Bronchial epithelial cell (primary cell): ENCODE measurements around the gene PDLIM7. TPM values are rescaled to one million over a fixed set of nuclear protein-coding genes. Genes with fewer than 3 reads are reported as not detected.

Experiments
- DNase-seq: peaks from one replicate; pipeline ENCODE4 v3.0.0-alpha.2; 2010; ENCODE audit warnings: low read depth
- FAIRE-seq: peaks from 2 replicates; lab custom pipeline; 2011; peaks lifted over from hg19 to GRCh38; lab: Jason Lieb, UNC
- H3K27me3 ChIP-seq: 2 replicates; pipeline ENCODE4 v1.5.1; 2011; ENCODE audit warnings: low read length; ENCODE audit not compliant: control insufficient read depth, insufficient read depth
- H3K36me3 ChIP-seq: 2 replicates; pipeline ENCODE4 v1.5.1; 2011; ENCODE audit warnings: low read length; ENCODE audit not compliant: control insufficient read depth, insufficient read depth
- H3K4me3 ChIP-seq: 2 replicates; pipeline ENCODE4 v1.5.1; 2011; ENCODE audit warnings: mild to moderate bottlenecking, low read depth, low read length, control low read depth
- total RNA-seq: library from RNA; depleted of rRNA; stranded (reverse); fragments of >200 nt; gene quantifications from 2 replicates; pipeline ENCODE4 v1.2.1, GENCODE V29; 2014
- TF ChIP-seq, protein P1 (sequence below): IDR thresholded peaks from 2 replicates; pipeline ENCODE4 v1.5.1; 2011; ENCODE audit warnings: mild to moderate bottlenecking, moderate library complexity, low read length, control low read depth, inconsistent platforms; ENCODE audit not compliant: insufficient read depth, severe bottlenecking

PDLIM7 gene
- total RNA-seq, 1 donor from 2014 or later: 19.5 TPM

GRCh38 chr5:177514541-177514940 lies 17.1 kb upstream of the PDLIM7 start:
- no peaks in the 10 kb centered on the region for H3K27me3 ChIP-seq
- FAIRE-seq (no peak), DNase-seq (no peak)
- peaks cover 49% of the 10 kb centered on the region for H3K36me3 ChIP-seq
- H3K4me3 ChIP-seq: no peak overlapping the region
- TF ChIP-seq, protein P1, sequence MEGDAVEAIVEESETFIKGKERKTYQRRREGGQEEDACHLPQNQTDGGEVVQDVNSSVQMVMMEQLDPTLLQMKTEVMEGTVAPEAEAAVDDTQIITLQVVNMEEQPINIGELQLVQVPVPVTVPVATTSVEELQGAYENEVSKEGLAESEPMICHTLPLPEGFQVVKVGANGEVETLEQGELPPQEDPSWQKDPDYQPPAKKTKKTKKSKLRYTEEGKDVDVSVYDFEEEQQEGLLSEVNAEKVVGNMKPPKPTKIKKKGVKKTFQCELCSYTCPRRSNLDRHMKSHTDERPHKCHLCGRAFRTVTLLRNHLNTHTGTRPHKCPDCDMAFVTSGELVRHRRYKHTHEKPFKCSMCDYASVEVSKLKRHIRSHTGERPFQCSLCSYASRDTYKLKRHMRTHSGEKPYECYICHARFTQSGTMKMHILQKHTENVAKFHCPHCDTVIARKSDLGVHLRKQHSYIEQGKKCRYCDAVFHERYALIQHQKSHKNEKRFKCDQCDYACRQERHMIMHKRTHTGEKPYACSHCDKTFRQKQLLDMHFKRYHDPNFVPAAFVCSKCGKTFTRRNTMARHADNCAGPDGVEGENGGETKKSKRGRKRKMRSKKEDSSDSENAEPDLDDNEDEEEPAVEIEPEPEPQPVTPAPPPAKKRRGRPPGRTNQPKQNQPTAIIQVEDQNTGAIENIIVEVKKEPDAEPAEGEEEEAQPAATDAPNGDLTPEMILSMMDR: no peak

DNA sequence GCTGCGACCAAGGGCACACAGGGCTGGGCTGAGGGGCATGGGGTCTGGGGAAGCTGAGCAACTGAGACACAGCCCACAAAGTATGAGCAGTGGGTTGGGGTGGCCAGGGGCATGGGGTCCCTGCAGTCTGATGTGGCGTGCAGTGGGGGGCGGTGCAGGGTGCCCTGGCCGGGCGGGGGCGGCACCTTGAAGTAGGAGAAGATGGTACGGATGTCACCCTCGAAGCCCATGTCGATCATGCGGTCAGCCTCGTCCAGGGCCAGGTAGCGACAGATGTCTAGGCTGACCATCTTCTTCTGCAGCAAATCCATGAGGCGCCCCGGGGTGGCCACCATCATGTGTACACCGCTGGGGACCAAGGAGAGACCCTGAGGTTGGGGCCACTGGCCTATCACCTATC lies 16.1 kb upstream of the PDLIM7 start:
- Histone ChIP-seq H3K27me3 (no peaks in the 10 kb centered on the region), H3K4me3 (no peak overlapping the region), H3K36me3 (peaks cover 46% of the 10 kb centered on the region)
- no peak for DNase-seq
- no peak for FAIRE-seq
- TF ChIP-seq, protein P1: no peak

DNA sequence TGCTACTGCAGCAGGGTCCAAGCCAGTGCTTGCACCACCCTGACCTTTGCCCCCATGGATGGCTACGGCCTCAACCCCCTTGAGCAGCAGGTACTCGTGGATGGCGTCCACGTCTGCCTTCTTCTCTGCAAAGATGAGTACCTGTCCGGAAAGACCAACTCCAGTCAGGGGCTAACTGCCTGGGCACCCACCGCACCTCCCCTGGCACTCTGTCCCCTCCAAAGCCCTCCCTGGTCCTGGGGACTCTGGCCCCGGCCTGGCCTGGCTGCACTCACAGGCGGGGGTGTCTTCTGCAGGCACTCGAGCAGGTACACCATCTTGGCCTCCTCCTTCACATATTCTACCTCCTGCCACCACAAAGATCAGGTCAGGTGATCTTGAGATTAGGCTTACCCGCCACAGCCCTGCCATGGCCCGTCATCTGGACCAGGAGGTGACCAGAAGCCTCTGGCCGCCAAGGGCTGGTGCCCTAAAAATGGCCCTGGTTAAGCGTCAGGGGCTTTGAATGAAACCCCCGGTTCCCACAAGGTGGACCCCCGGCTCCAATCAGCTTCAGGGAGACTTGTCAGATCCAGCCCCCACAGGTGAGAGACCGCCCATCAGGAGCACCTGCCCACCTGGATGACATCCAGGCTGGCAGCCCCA lies 15.5 kb upstream of the PDLIM7 start:
- no peaks in the 10 kb centered on the region for H3K27me3 ChIP-seq
- peaks cover 46% of the 10 kb centered on the region for H3K36me3 ChIP-seq
- no peak overlapping the region for H3K4me3 ChIP-seq
- DNase-seq: no peak
- FAIRE-seq: no peak
- TF ChIP-seq, protein P1: no peak

DNA sequence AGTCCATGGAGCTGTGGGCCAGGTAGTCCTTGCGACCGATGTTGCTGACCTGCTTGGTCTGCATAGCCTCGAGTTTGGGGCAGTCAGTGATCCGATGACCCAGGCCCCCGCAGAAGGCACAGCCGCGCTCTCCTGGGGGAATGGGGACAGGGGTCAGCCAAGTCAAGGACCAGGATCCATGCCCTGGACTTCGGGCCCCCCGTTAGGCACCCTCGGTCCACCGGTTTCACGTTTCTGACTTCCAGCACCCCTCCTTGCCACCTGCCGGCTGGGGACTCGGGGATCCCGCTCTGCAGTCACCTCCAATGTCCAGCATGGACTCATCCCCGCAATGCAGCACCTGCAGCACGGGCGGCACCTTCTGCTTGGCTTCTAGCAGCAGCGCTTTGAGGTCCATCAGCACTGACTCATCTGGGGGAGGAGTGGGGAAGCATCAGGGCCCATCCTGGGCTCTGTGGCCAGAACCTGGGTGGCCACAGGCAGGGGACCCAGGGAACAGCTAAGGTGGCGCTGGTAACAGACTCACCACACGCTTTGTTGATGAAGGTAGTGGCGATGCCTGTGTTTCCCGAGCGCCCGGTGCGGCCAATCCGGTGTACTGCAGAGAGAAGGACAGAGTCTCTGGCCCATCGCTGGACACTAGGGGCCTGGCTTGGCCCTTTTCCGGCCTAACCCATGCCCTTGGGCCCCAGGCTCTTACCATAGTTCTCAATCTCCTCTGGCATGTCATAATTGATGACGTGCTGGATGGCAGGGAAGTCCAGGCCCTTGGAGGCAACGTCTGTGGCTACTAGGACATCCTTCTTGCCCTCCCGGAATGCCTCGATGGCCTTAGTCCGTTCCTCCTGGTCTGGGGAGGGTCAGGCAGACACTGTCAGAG lies 14.6 kb upstream of the PDLIM7 start:
- Histone ChIP-seq H3K36me3 (peaks cover 46% of the 10 kb centered on the region), H3K27me3 (no peaks in the 10 kb centered on the region), H3K4me3 (no peak overlapping the region)
- TF ChIP-seq, protein P1: no peak
- FAIRE-seq: no peak
- no peak for DNase-seq

DNA sequence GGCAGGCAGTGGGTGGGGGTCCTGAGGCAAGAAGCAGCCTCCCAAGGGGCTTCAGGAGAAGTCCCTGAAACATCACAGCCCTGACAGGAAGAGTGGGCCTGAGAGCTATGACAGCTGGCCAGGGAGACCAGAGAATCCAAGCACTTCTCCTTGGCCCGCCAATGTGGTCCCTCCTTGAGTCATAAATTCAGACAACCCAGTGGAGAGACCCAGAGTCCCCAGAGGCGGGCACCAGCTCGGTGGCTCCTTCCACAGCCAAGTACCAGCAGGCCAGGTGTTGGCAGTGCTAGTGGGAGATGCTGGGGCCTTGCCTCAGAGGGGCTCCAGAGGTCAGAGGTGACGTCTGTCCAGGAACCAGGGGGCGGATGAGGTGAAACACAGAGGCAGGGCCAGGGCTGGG lies 13.8 kb upstream of the PDLIM7 start:
- H3K36me3 ChIP-seq: peaks cover 46% of the 10 kb centered on the region
- FAIRE-seq (no peak), DNase-seq (no peak)
- H3K4me3 ChIP-seq: no peak overlapping the region
- no peaks in the 10 kb centered on the region for H3K27me3 ChIP-seq
- TF ChIP-seq, protein P1: no peak
